ENCODE results near the gene MPV17L2.

GRCh38 chr19:18233224-18233825, 40.3 kb downstream of the MPV17L2 start:
- TF ChIP-seq, protein P1, sequence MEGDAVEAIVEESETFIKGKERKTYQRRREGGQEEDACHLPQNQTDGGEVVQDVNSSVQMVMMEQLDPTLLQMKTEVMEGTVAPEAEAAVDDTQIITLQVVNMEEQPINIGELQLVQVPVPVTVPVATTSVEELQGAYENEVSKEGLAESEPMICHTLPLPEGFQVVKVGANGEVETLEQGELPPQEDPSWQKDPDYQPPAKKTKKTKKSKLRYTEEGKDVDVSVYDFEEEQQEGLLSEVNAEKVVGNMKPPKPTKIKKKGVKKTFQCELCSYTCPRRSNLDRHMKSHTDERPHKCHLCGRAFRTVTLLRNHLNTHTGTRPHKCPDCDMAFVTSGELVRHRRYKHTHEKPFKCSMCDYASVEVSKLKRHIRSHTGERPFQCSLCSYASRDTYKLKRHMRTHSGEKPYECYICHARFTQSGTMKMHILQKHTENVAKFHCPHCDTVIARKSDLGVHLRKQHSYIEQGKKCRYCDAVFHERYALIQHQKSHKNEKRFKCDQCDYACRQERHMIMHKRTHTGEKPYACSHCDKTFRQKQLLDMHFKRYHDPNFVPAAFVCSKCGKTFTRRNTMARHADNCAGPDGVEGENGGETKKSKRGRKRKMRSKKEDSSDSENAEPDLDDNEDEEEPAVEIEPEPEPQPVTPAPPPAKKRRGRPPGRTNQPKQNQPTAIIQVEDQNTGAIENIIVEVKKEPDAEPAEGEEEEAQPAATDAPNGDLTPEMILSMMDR (conservative IDR thresholded peaks at IDR 0.05 in 1 of 2, IDR thresholded peaks at IDR 0.05 in 1 of 2; ENCODE audit: extremely low read depth in 1 of 2, insufficient read depth in 1 of 2, low read depth in 1 of 2, low read length in 2 of 2), result no peak
- no peak for TF ChIP-seq EZH2 (IDR thresholded peaks at IDR 0.05; ENCODE audit: borderline replicate concordance, low read length)
